SK-N-SH (cell line): ENCODE measurements around the gene NLRP4. TPM values are rescaled to one million over a fixed set of nuclear protein-coding genes. Genes with fewer than 3 reads are reported as not detected.

Experiments
- CTCF ChIA-PET: fragments of 300-600, 350-600 bp; formaldehyde crosslinking; extraction: SDS; loops from one replicate; lab custom pipeline; 2021; lab: Yijun Ruan, JAX
- POLR2A ChIA-PET: fragments of 350-600 bp; sonication (Branson Sonifier 250); formaldehyde crosslinking; extraction: SDS; loops from one replicate; lab custom pipeline; 2020; ENCODE audit warnings: antibody characterized with exemption, inconsistent platforms; lab: Yijun Ruan, JAX
- DNase-seq: peaks from one replicate; pipeline ENCODE4 v3.0.0; 2012
- H2AFZ ChIP-seq: fragments of 200-600 bp; sonication (generic); 2 replicates; pipeline ENCODE4 v1.8.1; 2016; ENCODE audit warnings: antibody characterized with exemption, mild to moderate bottlenecking, low read depth
- H3F3A ChIP-seq: fragments of 200-600 bp; sonication (generic); replicated peaks from 2 replicates; pipeline ENCODE3; 2016; ENCODE audit warnings: antibody characterized with exemption, mild to moderate bottlenecking; ENCODE audit not compliant: insufficient read depth
- H3K27ac ChIP-seq, 2 experiments: fragments of 200-500 bp in 1 of 2; fragments of 200-600 bp in 1 of 2; sonication (Bioruptor generic) in 1 of 2; sonication (generic), shearing (Covaris generic) in 1 of 2; 2 replicates each; pipeline versions ENCODE4 v1.5.1 to v1.6.1; 2014 to 2016; ENCODE audit warnings: low read depth in 2 of 2, inconsistent platforms in 1 of 2, low read length in 1 of 2, mild to moderate bottlenecking in 1 of 2, mixed read lengths in 1 of 2
- H3K27me3 ChIP-seq: fragments of 200-600 bp; sonication (generic), shearing (Covaris generic); 2 replicates; pipeline ENCODE4 v1.6.1; 2016; ENCODE audit warnings: mixed run types; ENCODE audit not compliant: insufficient read depth
- H3K36me3 ChIP-seq, 2 experiments: fragments of 200-500 bp in 1 of 2; fragments of 200-600 bp in 1 of 2; sonication (Bioruptor generic) in 1 of 2; sonication (generic) in 1 of 2; replicated peaks in 1 of 2; 2 replicates each; pipeline versions ENCODE3 to v1.5.1; 2014 to 2016; ENCODE audit warnings: low read length in 1 of 2, mild to moderate bottlenecking in 1 of 2; ENCODE audit not compliant: insufficient read depth in 2 of 2, control insufficient read depth in 1 of 2
- H3K4me1 ChIP-seq, 2 experiments: fragments of 200-500 bp in 1 of 2; fragments of 200-600 bp in 1 of 2; sonication (Bioruptor generic) in 1 of 2; sonication (generic), shearing (Covaris generic) in 1 of 2; 2 replicates each; pipeline versions ENCODE4 v1.5.1 to v1.6.1; 2014 to 2016; ENCODE audit warnings: low read depth in 1 of 2, low read length in 1 of 2, mixed run types in 1 of 2; ENCODE audit not compliant: insufficient read depth in 2 of 2, control insufficient read depth in 1 of 2
- H3K4me2 ChIP-seq: fragments of 200-600 bp; sonication (generic), shearing (Covaris generic); 2 replicates; pipeline ENCODE4 v1.6.1; 2017; ENCODE audit warnings: mixed run types
- H3K4me3 ChIP-seq, 2 experiments: fragments of 200-500 bp in 1 of 2; fragments of 200-600 bp in 1 of 2; sonication (Bioruptor generic) in 1 of 2; sonication (generic), shearing (Covaris generic) in 1 of 2; 2 replicates each; pipeline versions ENCODE4 v1.5.1 to v1.8.1; 2014 to 2016; ENCODE audit warnings: low read depth in 2 of 2, inconsistent platforms in 1 of 2, low read length in 1 of 2, mild to moderate bottlenecking in 1 of 2, mixed read lengths in 1 of 2, moderate library complexity in 1 of 2
- H3K79me2 ChIP-seq: fragments of 200-600 bp; sonication (generic); 2 replicates; pipeline ENCODE4 v1.8.1; 2017; ENCODE audit warnings: mild to moderate bottlenecking; ENCODE audit not compliant: insufficient read depth
- H3K9ac ChIP-seq: fragments of 200-600 bp; sonication (generic); 2 replicates; pipeline ENCODE4 v1.6.1; 2017; ENCODE audit warnings: mixed run types
- H3K9me2 ChIP-seq: fragments of 200-600 bp; sonication (generic); 2 replicates; pipeline ENCODE4 v1.6.1; 2017; ENCODE audit warnings: mixed run types
- H3K9me3 ChIP-seq: fragments of 200-600 bp; sonication (generic); 2 replicates; pipeline ENCODE4 v1.6.1; 2017; ENCODE audit warnings: mixed run types, mild to moderate bottlenecking, moderate library complexity
- H4K20me1 ChIP-seq: fragments of 200-600 bp; sonication (generic); 2 replicates; pipeline ENCODE4 v1.6.1; 2017; ENCODE audit warnings: mild to moderate bottlenecking, mixed run types; ENCODE audit not compliant: insufficient read depth
- ELF1 ChIP-seq: IDR thresholded peaks from 2 replicates; pipeline ENCODE4 v1.4.0; 2012
- FOXJ3 ChIP-seq: sonication (generic); formaldehyde crosslinking; IDR thresholded peaks from 2 replicates; pipeline ENCODE4 v1.5.1; 2020; ENCODE audit warnings: mild to moderate bottlenecking, missing genetic modification reagents
- FOXM1 ChIP-seq: IDR thresholded peaks from 2 replicates; pipeline ENCODE4 v1.4.0; 2012; ENCODE audit warnings: low read depth, mild to moderate bottlenecking
- GATA2 ChIP-seq: sonication (generic); formaldehyde crosslinking; IDR thresholded peaks from 2 replicates; pipeline ENCODE4 v1.5.0; 2020; ENCODE audit warnings: mild to moderate bottlenecking, missing genetic modification reagents
- MEF2A ChIP-seq: IDR thresholded peaks from 2 replicates; pipeline ENCODE4 v1.4.0; 2012; ENCODE audit warnings: low read depth, borderline replicate concordance
- NFIC ChIP-seq: IDR thresholded peaks from 2 replicates; pipeline ENCODE4 v1.4.0; 2012; ENCODE audit warnings: borderline replicate concordance
- POLR2AphosphoS5 ChIP-seq: IDR thresholded peaks from 2 replicates; pipeline ENCODE4 v1.6.1; 2012; ENCODE audit warnings: low read depth, low read length
- RAD21 ChIP-seq: IDR thresholded peaks from 2 replicates; pipeline ENCODE4 v1.6.1; 2012; ENCODE audit warnings: mild to moderate bottlenecking, low read length
- RCOR1 ChIP-seq: fragments of 150-350 bp; IDR thresholded peaks from 2 replicates; pipeline ENCODE4 v1.6.1; 2017; ENCODE audit warnings: antibody characterized with exemption, low read length
- RFX5 ChIP-seq: IDR thresholded peaks from 2 replicates; pipeline ENCODE4 v1.6.1; 2012; ENCODE audit warnings: mild to moderate bottlenecking, improper control_type of control experiment, low read length
- SIN3A ChIP-seq: IDR thresholded peaks from 2 replicates; pipeline ENCODE4 v1.6.1; 2012; ENCODE audit warnings: low read depth, mild to moderate bottlenecking, low read length, moderate library complexity, borderline replicate concordance
- SMC3 ChIP-seq: IDR thresholded peaks from 2 replicates; pipeline ENCODE4 v1.6.1; 2012; ENCODE audit warnings: low read depth, low read length, improper control_type of control experiment
- TAF1 ChIP-seq: IDR thresholded peaks from 2 replicates; pipeline ENCODE4 v1.6.1; 2012; ENCODE audit warnings: low read depth, mild to moderate bottlenecking, low read length, moderate library complexity, borderline replicate concordance
- TEAD4 ChIP-seq: IDR thresholded peaks from 2 replicates; pipeline ENCODE4 v1.4.0; 2012; ENCODE audit warnings: mild to moderate bottlenecking, borderline replicate concordance; ENCODE audit not compliant: insufficient read depth
- YY1 ChIP-seq: IDR thresholded peaks from 2 replicates; pipeline ENCODE4 v1.4.0; 2012; ENCODE audit warnings: low read depth, mild to moderate bottlenecking
- WGBS: methylation state at CpG from one replicate; pipeline ENCODE4 v1.1.6; 2017; ENCODE audit warnings: low lambda C conversion rate; 5-methylcytosine and 5-hydroxymethylcytosine counted together
- polyA plus RNA-seq, 3 experiments: library from polyadenylated mRNA; depleted of rRNA; stranded (reverse); fragments of >200 nt; gene quantifications; 2 replicates each; pipeline ENCODE4 v1.2.3, GENCODE V29; 2012
- TF ChIP-seq, protein P1 (sequence below): fragments of 200-600 bp; sonication (generic); IDR thresholded peaks from 2 replicates; pipeline ENCODE4 v1.6.1; 2017; ENCODE audit warnings: antibody characterized with exemption, mild to moderate bottlenecking, moderate library complexity
- TF ChIP-seq, protein P2 (sequence below): fragments of 150-350 bp; IDR thresholded peaks from 2 replicates; pipeline ENCODE4 v1.6.1; 2017; ENCODE audit warnings: antibody characterized with exemption, low read length, low read depth, borderline replicate concordance
- TF ChIP-seq, protein P3 (sequence below): IDR thresholded peaks from 2 replicates; pipeline ENCODE4; 2012
- TF ChIP-seq, protein P4 (sequence below): IDR thresholded peaks from 2 replicates; pipeline ENCODE4 v1.4.0; 2012; ENCODE audit warnings: low read depth
- TF ChIP-seq, protein P5 (sequence below): IDR thresholded peaks from 2 replicates; pipeline ENCODE4 v1.4.0; 2012; ENCODE audit warnings: low read depth, borderline replicate concordance

Gene NLRP4
- polyA plus RNA-seq, 1 of the 3 experiments (the other 2 are of a cell fraction): 0.02 TPM

DNA sequence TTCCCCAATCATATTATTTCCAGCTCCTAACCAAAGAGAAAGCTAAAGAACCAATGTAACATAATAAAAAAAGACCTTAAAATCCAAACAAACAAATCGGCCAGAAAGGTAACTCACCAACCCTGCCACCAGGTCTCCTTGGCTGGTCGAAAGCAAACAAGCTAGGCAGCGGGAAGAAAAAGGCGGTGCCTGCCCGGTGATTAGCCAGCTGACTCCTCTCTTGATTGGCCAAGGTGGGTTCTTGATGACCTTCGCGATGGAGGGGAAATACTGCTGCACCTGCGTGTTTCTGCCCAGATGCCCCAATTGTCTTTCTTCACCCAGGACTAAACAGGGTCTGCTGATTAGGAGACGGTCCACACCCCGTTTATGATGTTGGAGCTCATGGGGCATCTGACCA, 4.5 kb upstream of the NLRP4 start, which contains the start of gene NLRP11:
TSS of gene NLRP11 (minus strand) at position 154 of the 400 bp plus-strand sequence. CDS start 13,825 bp downstream, outside the sequence.
- H3K27me3 ChIP-seq: 0 out of 2 replicates have a peak, but pooled peaks cover 6% of the 10 kb centered on the region
- H3K79me2 ChIP-seq: no peaks in the 10 kb centered on the region
- H3F3A ChIP-seq: no peaks in the 10 kb centered on the region
- H3K36me3 ChIP-seq: no peaks in the 10 kb centered on the region
- no peak within 1 kb of the TSS for H2AFZ ChIP-seq
- no peak within 1 kb of the TSS for H3K4me2 ChIP-seq
- H3K4me1 ChIP-seq: no peaks in the 10 kb centered on the region
- no peaks in the 10 kb centered on the region for H3K9me2 ChIP-seq
- H3K27ac ChIP-seq: no peak within 1 kb of the TSS
- DNase-seq: no peak
- H4K20me1 ChIP-seq: no peaks in the 10 kb centered on the region
- no peaks in the 10 kb centered on the region for H3K9me3 ChIP-seq
- ChIA-PET CTCF (interaction anchor here (0.9 to 1.1 kb wide), 2 partner anchors 14 to 22 kb away, joined by 3 read pairs; no protein-coding TSS in a partner anchor), POLR2A (no interaction called here)
- TF ChIP-seq, protein P1, sequence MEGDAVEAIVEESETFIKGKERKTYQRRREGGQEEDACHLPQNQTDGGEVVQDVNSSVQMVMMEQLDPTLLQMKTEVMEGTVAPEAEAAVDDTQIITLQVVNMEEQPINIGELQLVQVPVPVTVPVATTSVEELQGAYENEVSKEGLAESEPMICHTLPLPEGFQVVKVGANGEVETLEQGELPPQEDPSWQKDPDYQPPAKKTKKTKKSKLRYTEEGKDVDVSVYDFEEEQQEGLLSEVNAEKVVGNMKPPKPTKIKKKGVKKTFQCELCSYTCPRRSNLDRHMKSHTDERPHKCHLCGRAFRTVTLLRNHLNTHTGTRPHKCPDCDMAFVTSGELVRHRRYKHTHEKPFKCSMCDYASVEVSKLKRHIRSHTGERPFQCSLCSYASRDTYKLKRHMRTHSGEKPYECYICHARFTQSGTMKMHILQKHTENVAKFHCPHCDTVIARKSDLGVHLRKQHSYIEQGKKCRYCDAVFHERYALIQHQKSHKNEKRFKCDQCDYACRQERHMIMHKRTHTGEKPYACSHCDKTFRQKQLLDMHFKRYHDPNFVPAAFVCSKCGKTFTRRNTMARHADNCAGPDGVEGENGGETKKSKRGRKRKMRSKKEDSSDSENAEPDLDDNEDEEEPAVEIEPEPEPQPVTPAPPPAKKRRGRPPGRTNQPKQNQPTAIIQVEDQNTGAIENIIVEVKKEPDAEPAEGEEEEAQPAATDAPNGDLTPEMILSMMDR: no peak
- no peak for TF ChIP-seq MEF2A
- no peak for TF ChIP-seq NFIC
- TF ChIP-seq, protein P2, sequence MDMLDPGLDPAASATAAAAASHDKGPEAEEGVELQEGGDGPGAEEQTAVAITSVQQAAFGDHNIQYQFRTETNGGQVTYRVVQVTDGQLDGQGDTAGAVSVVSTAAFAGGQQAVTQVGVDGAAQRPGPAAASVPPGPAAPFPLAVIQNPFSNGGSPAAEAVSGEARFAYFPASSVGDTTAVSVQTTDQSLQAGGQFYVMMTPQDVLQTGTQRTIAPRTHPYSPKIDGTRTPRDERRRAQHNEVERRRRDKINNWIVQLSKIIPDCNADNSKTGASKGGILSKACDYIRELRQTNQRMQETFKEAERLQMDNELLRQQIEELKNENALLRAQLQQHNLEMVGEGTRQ: no peak
- no peak for TF ChIP-seq RAD21
- TF ChIP-seq TAF1: no peak
- no peak for TF ChIP-seq SIN3A
- TF ChIP-seq, protein P3, sequence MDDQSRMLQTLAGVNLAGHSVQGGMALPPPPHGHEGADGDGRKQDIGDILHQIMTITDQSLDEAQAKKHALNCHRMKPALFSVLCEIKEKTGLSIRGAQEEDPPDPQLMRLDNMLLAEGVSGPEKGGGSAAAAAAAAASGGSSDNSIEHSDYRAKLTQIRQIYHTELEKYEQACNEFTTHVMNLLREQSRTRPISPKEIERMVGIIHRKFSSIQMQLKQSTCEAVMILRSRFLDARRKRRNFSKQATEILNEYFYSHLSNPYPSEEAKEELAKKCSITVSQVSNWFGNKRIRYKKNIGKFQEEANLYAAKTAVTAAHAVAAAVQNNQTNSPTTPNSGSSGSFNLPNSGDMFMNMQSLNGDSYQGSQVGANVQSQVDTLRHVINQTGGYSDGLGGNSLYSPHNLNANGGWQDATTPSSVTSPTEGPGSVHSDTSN: no peak
- no peak for TF ChIP-seq SMC3
- no peak within 1 kb of the TSS for H3K9ac ChIP-seq
- 15% methylated on average over 10 of the region's 10 CpGs for WGBS
- H3K4me3 ChIP-seq: no peak within 1 kb of the TSS

DNA sequence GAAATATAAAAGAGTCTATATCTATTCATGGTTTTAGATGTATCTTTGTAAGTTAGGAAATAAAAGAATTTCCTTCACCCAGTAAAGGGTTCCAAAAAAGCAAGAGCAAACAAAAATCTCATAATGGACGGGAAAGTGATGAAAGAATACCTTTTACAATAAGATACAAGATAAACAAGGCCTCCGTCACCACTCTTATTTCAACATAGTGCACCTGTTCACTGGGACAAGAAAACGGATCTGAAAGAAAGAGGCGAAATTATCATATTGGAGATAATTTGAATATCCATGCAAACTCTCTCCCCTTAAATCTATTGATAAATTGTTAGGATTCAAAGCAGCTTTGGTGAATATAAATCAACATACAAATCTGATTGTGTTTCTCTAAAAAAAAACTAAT, 3.7 kb upstream of the NLRP4 start:
- 2% methylated on average over 4 of the region's 4 CpGs for WGBS
- ChIA-PET POLR2A (no interaction called here), CTCF (interaction anchor here (0.9 kb wide), 1 partner anchor 15 kb away, joined by 3 read pairs; no protein-coding TSS in a partner anchor)
- no peaks in the 10 kb centered on the region for H3K9me3 ChIP-seq
- no peak overlapping the region for H3K9ac ChIP-seq
- no peaks in the 10 kb centered on the region for H3K36me3 ChIP-seq
- H3K4me2 ChIP-seq: no peak overlapping the region
- no peak overlapping the region for H3K27ac ChIP-seq
- H3F3A ChIP-seq: no peaks in the 10 kb centered on the region
- 0 out of 2 replicates have a peak, but pooled peaks cover 6% of the 10 kb centered on the region for H3K27me3 ChIP-seq
- no peaks in the 10 kb centered on the region for H3K79me2 ChIP-seq
- H3K9me2 ChIP-seq: no peaks in the 10 kb centered on the region
- no peak overlapping the region for H2AFZ ChIP-seq
- H3K4me1 ChIP-seq: no peaks in the 10 kb centered on the region
- no peaks in the 10 kb centered on the region for H4K20me1 ChIP-seq
- no peak for DNase-seq
- no peak overlapping the region for H3K4me3 ChIP-seq
- TF ChIP-seq FOXJ3: no peak
- TF ChIP-seq FOXM1: no peak
- no peak for TF ChIP-seq NFIC
- TF ChIP-seq RCOR1: no peak
- no peak for TF ChIP-seq ELF1
- TF ChIP-seq, protein P4, sequence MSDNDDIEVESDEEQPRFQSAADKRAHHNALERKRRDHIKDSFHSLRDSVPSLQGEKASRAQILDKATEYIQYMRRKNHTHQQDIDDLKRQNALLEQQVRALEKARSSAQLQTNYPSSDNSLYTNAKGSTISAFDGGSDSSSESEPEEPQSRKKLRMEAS: no peak
- no peak for TF ChIP-seq YY1
- TF ChIP-seq GATA2: no peak
- TF ChIP-seq POLR2AphosphoS5: no peak
- TF ChIP-seq, protein P3: no peak
- TF ChIP-seq, protein P5, sequence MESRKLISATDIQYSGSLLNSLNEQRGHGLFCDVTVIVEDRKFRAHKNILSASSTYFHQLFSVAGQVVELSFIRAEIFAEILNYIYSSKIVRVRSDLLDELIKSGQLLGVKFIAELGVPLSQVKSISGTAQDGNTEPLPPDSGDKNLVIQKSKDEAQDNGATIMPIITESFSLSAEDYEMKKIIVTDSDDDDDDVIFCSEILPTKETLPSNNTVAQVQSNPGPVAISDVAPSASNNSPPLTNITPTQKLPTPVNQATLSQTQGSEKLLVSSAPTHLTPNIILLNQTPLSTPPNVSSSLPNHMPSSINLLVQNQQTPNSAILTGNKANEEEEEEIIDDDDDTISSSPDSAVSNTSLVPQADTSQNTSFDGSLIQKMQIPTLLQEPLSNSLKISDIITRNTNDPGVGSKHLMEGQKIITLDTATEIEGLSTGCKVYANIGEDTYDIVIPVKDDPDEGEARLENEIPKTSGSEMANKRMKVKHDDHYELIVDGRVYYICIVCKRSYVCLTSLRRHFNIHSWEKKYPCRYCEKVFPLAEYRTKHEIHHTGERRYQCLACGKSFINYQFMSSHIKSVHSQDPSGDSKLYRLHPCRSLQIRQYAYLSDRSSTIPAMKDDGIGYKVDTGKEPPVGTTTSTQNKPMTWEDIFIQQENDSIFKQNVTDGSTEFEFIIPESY: no peak
- TF ChIP-seq RFX5: no peak
- no peak for TF ChIP-seq SMC3
- TF ChIP-seq TAF1: no peak
- no peak for TF ChIP-seq TEAD4
